ENCODE measurements around the gene IPO11.

DNA sequence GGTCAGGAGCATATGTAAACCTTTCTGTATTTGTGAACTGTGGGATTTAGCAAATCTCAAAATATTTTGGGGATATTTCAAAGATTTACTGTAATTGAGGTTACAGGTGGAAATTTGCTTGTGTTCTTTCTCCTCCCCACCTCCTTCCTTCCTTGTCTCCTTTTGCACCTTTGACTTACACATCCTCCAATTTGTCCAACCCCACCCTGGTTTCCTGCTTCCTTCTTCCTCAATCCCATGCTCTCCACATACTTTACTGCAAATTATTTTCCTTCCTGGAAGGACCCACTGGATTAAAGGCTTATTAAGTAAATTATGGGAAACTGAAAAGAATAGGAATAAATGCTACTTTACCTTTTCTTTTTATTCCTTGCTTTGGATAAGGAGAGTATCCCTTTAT lies 91.6 kb downstream of the IPO11 start:
- TF ChIP-seq POLR2A (IDR thresholded peaks at IDR 0.05) (no peak), EP300 (IDR thresholded peaks at IDR 0.05) (no peak)
- TF ChIP-seq, protein P1, sequence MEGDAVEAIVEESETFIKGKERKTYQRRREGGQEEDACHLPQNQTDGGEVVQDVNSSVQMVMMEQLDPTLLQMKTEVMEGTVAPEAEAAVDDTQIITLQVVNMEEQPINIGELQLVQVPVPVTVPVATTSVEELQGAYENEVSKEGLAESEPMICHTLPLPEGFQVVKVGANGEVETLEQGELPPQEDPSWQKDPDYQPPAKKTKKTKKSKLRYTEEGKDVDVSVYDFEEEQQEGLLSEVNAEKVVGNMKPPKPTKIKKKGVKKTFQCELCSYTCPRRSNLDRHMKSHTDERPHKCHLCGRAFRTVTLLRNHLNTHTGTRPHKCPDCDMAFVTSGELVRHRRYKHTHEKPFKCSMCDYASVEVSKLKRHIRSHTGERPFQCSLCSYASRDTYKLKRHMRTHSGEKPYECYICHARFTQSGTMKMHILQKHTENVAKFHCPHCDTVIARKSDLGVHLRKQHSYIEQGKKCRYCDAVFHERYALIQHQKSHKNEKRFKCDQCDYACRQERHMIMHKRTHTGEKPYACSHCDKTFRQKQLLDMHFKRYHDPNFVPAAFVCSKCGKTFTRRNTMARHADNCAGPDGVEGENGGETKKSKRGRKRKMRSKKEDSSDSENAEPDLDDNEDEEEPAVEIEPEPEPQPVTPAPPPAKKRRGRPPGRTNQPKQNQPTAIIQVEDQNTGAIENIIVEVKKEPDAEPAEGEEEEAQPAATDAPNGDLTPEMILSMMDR (IDR thresholded peaks at IDR 0.05): no peak

Measured in suprapubic skin (tissue), 3 donors.